ENCODE results near the gene APOL6. TPM values are rescaled to one million over a fixed set of nuclear protein-coding genes. Genes with fewer than 3 reads are reported as not detected.
A peak's percentile ranks its signal among the peaks of the same experiment; 100 is the strongest.

The APOL6 gene
- total and polyA plus RNA-seq, 9 of the 15 experiments (the other 6 are each of a cell fraction or from before 2014, with no cell fraction given), result 0.29 to 1.2 (median 0.70) TPM

- TF ChIP-seq CREB5 (CRISPR knock-in tag; IDR thresholded peaks at IDR 0.05) (no peak), BRF2 (IDR thresholded peaks at IDR 0.05; ENCODE audit: borderline replicate concordance, insufficient read depth, insufficient read length) (no peak), ARID3A (IDR thresholded peaks at IDR 0.05; ENCODE audit: borderline replicate concordance, low read depth, low read length) (no peak), TCF3 (CRISPR knock-in tag; IDR thresholded peaks at IDR 0.05) (no peak), SRSF9 (IDR thresholded peaks at IDR 0.05; ENCODE audit: borderline replicate concordance, low read depth, low read length) (no peak), HDAC8 (tag; IDR thresholded peaks at IDR 0.05) (no peak), MAFK (IDR thresholded peaks at IDR 0.05; ENCODE audit: low read length) (no peak), CREM (IDR thresholded peaks at IDR 0.05; ENCODE audit: low read depth) (peak; percentile 67), ZBTB26 (CRISPR knock-in tag; IDR thresholded peaks at IDR 0.05) (no peak), ZNF318 (IDR thresholded peaks at IDR 0.05; ENCODE audit: borderline replicate concordance in 1 of 2, low read depth in 1 of 2) (0 out of 4 replicates have a peak, but pooled peaks of 1 of the 2 experiments have one; percentile 39), ZNF23 (CRISPR knock-in tag; IDR thresholded peaks at IDR 0.05) (no peak)
Observed at GRCh38 chr22:35604621-35605368, 43.5 kb upstream of the APOL6 start (continued).
